Omental fat pad (tissue), 4 donors: ENCODE results near the gene KCNIP4. TPM values are rescaled to one million over a fixed set of nuclear protein-coding genes. Genes with fewer than 3 reads are reported as not detected.

Source experiments
- ATAC-seq: fragments of 150-250 bp; one replicate; pipeline ENCODE4 v1.9.1; 2016; ENCODE audit warnings: mild to moderate bottlenecking, moderate library complexity; ENCODE audit not compliant: low FRiP score
- DNase-seq: peaks from one replicate; pipeline ENCODE4 v3.0.0-alpha.2; 2019; ENCODE audit warnings: low spot score
- CTCF ChIP-seq, 3 donors: fragments of 450-650 bp; IDR thresholded peaks; one replicate each; pipeline ENCODE4 v1.5.1; 2016 to 2017; ENCODE audit warnings: antibody characterized with exemption in 3 of 3, mild to moderate bottlenecking in 3 of 3, moderate library complexity in 2 of 3
- total RNA-seq, 4 donors: library from RNA; depleted of rRNA; stranded (reverse); fragments of >200 nt; gene quantifications; one replicate each; pipeline ENCODE4 v1.1.0, GENCODE V29; 2016

KCNIP4 gene
- total RNA-seq, 4 donors from 2014 or later = 0.37 TPM; not detected in 3

GRCh38 chr4:21226637-21227538 is 721.7 kb downstream of the KCNIP4 start:
- DNase-seq (no peak), ATAC-seq (no peak)
- TF ChIP-seq CTCF (IDR thresholded peaks at IDR 0.05) = no peak

GRCh38 chr4:21211846-21212245 is 736.7 kb downstream of the KCNIP4 start:
- DNase-seq = no peak
- TF ChIP-seq CTCF (IDR thresholded peaks at IDR 0.05) = no peak
- no peak for ATAC-seq

DNA sequence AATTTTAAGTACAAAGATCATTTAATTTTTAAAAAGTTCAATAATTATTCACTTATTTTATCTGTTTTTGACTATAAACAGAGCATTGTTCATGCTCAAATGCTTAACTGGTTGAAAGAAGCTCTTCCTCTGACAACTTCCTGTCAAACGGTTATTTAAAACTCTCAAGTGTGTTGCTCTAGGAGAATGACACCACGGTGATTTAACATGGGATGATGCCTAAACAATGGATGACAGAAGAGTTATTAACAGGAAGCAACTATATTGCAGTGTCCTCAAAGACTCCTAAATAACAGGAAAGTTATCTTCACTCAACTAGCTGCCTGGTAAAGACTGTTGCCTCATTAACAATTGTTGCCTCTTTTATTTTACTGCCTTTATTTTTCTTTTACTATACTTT is 738.7 kb downstream of the KCNIP4 start:
- ATAC-seq (no peak), DNase-seq (no peak)
- no peak for TF ChIP-seq CTCF (IDR thresholded peaks at IDR 0.05)

- ATAC-seq = no peak
- DNase-seq = no peak
- no peak for TF ChIP-seq CTCF (IDR thresholded peaks at IDR 0.05)
Measured at GRCh38 chr4:21205821-21206531, 742.6 kb downstream of the KCNIP4 start.

DNA sequence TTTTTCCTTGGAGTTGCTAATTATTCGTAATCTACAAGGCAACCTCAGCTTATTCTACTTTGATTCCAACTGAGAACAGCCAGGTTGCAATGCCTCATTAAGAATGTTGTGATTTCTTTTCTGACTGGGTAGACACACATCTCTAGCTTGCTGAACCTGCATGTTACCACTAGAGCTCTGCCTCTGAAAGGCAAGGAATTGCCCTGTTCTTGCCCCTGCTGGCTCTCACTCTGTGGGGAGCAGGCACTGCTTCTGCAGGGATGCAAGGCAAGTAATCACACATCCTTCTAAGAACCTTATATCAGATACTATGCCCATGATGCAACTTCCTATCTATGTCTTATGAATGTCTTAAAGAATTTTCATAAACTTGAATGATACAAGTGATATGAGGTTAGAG is 745.2 kb downstream of the KCNIP4 start:
- no peak for TF ChIP-seq CTCF (IDR thresholded peaks at IDR 0.05)
- ATAC-seq (no peak), DNase-seq (no peak)

GRCh38 chr4:21202959-21203358 is 745.6 kb downstream of the KCNIP4 start:
- no peak for DNase-seq
- peak; percentile 51 for ATAC-seq
- no peak for TF ChIP-seq CTCF (IDR thresholded peaks at IDR 0.05)
